ENCODE results near the gene SMYD3.

The SMYD3 gene

GRCh38 chr1:246067432-246068216 is 439.5 kb downstream of the SMYD3 start:
- Histone ChIP-seq H3K4me3 (ENCODE audit: control insufficient read depth in 1 of 7, extremely low read depth in 1 of 7, insufficient read depth in 4 of 7, low read depth in 2 of 7, low read length in 6 of 7) (peak overlapping the region in 6 of 7 experiments; percentile 24 to 65 (median 61)), H3K4me1 (ENCODE audit: control extremely low read depth in 1 of 4, control insufficient read depth in 4 of 4, insufficient read depth in 4 of 4, low read length in 3 of 4) (peaks cover 7 to 51% (median 18%) of the 10 kb centered on the region in 4 experiments)
- WGBS (ENCODE audit: insufficient coverage), result 4% methylated on average over 17 of the region's 18 CpGs

GRCh38 chr1:246066573-246066972 is 440.5 kb downstream of the SMYD3 start:
- H3K4me1 ChIP-seq (ENCODE audit: control extremely low read depth in 1 of 4, control insufficient read depth in 4 of 4, insufficient read depth in 4 of 4, low read length in 3 of 4), result peaks cover 7 to 44% (median 18%) of the 10 kb centered on the region in 4 experiments
- no peaks in the 10 kb centered on the region for H3K36me3 ChIP-seq (ENCODE audit: control insufficient read depth in 4 of 4, insufficient read depth in 4 of 4, low read length in 3 of 4)
- no peak overlapping the region for H3K4me3 ChIP-seq (ENCODE audit: control insufficient read depth in 1 of 7, extremely low read depth in 1 of 7, insufficient read depth in 4 of 7, low read depth in 2 of 7, low read length in 6 of 7)
- CTCF ChIA-PET, result interaction anchor here (0.7 to 1.5 kb wide), 6 partner anchors 10 to 50 kb away, joined by 3 to 6 read pairs (median 3); no protein-coding TSS in a partner anchor
- POLR2A ChIA-PET, result interaction anchor here (0.7 kb wide), 1 partner anchor 360 kb away, joined by 3 read pairs; no protein-coding TSS in a partner anchor
- WGBS (ENCODE audit: insufficient coverage), result 100% methylated on average over 2 of the region's 3 CpGs
- H3K27me3 ChIP-seq (replicated peaks in 2 of 5; ENCODE audit: control insufficient read depth in 4 of 5, insufficient read depth in 5 of 5, low read length in 4 of 5), result no peaks in the 10 kb centered on the region
- no peak for DNase-seq
- H3K27ac ChIP-seq (ENCODE audit: insufficient read depth in 1 of 2, low read depth in 1 of 2, low read length in 2 of 2, poor library complexity in 1 of 2, severe bottlenecking in 2 of 2), result no peak overlapping the region
- H3K9me3 ChIP-seq (ENCODE audit: control extremely low read depth in 1 of 5, control insufficient read depth in 4 of 5, insufficient read depth in 2 of 5, low read depth in 1 of 5, low read length in 4 of 5), result no peaks in the 10 kb centered on the region

More at GRCh38 chr1:246067432-246068216, 439.5 kb downstream of the SMYD3 start:
- DNase-seq, result peak; percentile 64 to 88 (median 71)
- Histone ChIP-seq H3K27me3 (replicated peaks in 2 of 5; ENCODE audit: control insufficient read depth in 4 of 5, insufficient read depth in 5 of 5, low read length in 4 of 5) (no peaks in the 10 kb centered on the region), H3K36me3 (ENCODE audit: control insufficient read depth in 4 of 4, insufficient read depth in 4 of 4, low read length in 3 of 4) (no peaks in the 10 kb centered on the region), H3K9me3 (ENCODE audit: control extremely low read depth in 1 of 5, control insufficient read depth in 4 of 5, insufficient read depth in 2 of 5, low read depth in 1 of 5, low read length in 4 of 5) (no peaks in the 10 kb centered on the region), H3K27ac (ENCODE audit: insufficient read depth in 1 of 2, low read depth in 1 of 2, low read length in 2 of 2, poor library complexity in 1 of 2, severe bottlenecking in 2 of 2) (no peak overlapping the region)
- POLR2A ChIA-PET, result interaction anchor here (0.5 to 1.1 kb wide), 5 partner anchors 9 to 361 kb away, joined by 3 to 4 read pairs (median 3); no protein-coding TSS in a partner anchor
- CTCF ChIA-PET, result interaction anchor here (0.8 to 1.5 kb wide), 5 partner anchors 11 to 430 kb away, joined by 3 to 6 read pairs (median 3); no protein-coding TSS in a partner anchor

GRCh38 chr1:246065592-246065991 is 441.5 kb downstream of the SMYD3 start:
- Histone ChIP-seq H3K27me3 (replicated peaks in 2 of 5; ENCODE audit: control insufficient read depth in 4 of 5, insufficient read depth in 5 of 5, low read length in 4 of 5) (no peaks in the 10 kb centered on the region), H3K9me3 (ENCODE audit: control extremely low read depth in 1 of 5, control insufficient read depth in 4 of 5, insufficient read depth in 2 of 5, low read depth in 1 of 5, low read length in 4 of 5) (no peaks in the 10 kb centered on the region), H3K4me3 (ENCODE audit: control insufficient read depth in 1 of 7, extremely low read depth in 1 of 7, insufficient read depth in 4 of 7, low read depth in 2 of 7, low read length in 6 of 7) (no peak overlapping the region), H3K27ac (ENCODE audit: insufficient read depth in 1 of 2, low read depth in 1 of 2, low read length in 2 of 2, poor library complexity in 1 of 2, severe bottlenecking in 2 of 2) (no peak overlapping the region), H3K4me1 (ENCODE audit: control extremely low read depth in 1 of 4, control insufficient read depth in 4 of 4, insufficient read depth in 4 of 4, low read length in 3 of 4) (peaks cover 7 to 42% (median 18%) of the 10 kb centered on the region in 4 experiments), H3K36me3 (ENCODE audit: control insufficient read depth in 4 of 4, insufficient read depth in 4 of 4, low read length in 3 of 4) (no peaks in the 10 kb centered on the region)
- 93% methylated on average over 2 of the region's 3 CpGs for WGBS (ENCODE audit: insufficient coverage)
- CTCF ChIA-PET, result interaction anchor here (1.0 to 1.2 kb wide), 2 partner anchors 17 to 51 kb away, joined by 3 read pairs; no protein-coding TSS in a partner anchor
- no peak for DNase-seq
- POLR2A ChIA-PET, result no interaction called here

GRCh38 chr1:246064891-246065290 is 442.2 kb downstream of the SMYD3 start:
- H3K4me3 ChIP-seq (ENCODE audit: control insufficient read depth in 1 of 7, extremely low read depth in 1 of 7, insufficient read depth in 4 of 7, low read depth in 2 of 7, low read length in 6 of 7), result no peak overlapping the region
- WGBS (ENCODE audit: insufficient coverage), result no CpG with 5 or more reads among the region's 3 CpGs
- H3K27ac ChIP-seq (ENCODE audit: insufficient read depth in 1 of 2, low read depth in 1 of 2, low read length in 2 of 2, poor library complexity in 1 of 2, severe bottlenecking in 2 of 2), result no peak overlapping the region
- H3K4me1 ChIP-seq (ENCODE audit: control extremely low read depth in 1 of 4, control insufficient read depth in 4 of 4, insufficient read depth in 4 of 4, low read length in 3 of 4), result peaks cover 7 to 36% (median 18%) of the 10 kb centered on the region in 4 experiments
- no peaks in the 10 kb centered on the region for H3K9me3 ChIP-seq (ENCODE audit: control extremely low read depth in 1 of 5, control insufficient read depth in 4 of 5, insufficient read depth in 2 of 5, low read depth in 1 of 5, low read length in 4 of 5)
- no peaks in the 10 kb centered on the region for H3K36me3 ChIP-seq (ENCODE audit: control insufficient read depth in 4 of 4, insufficient read depth in 4 of 4, low read length in 3 of 4)
- CTCF ChIA-PET, result interaction anchor here (0.7 kb wide), 1 partner anchor 16 kb away, joined by 3 read pairs; no protein-coding TSS in a partner anchor
- POLR2A ChIA-PET, result no interaction called here
- no peaks in the 10 kb centered on the region for H3K27me3 ChIP-seq (replicated peaks in 2 of 5; ENCODE audit: control insufficient read depth in 4 of 5, insufficient read depth in 5 of 5, low read length in 4 of 5)
- DNase-seq, result no peak

- Histone ChIP-seq H3K4me3 (ENCODE audit: control insufficient read depth in 1 of 7, extremely low read depth in 1 of 7, insufficient read depth in 4 of 7, low read depth in 2 of 7, low read length in 6 of 7) (no peak overlapping the region), H3K36me3 (ENCODE audit: control insufficient read depth in 4 of 4, insufficient read depth in 4 of 4, low read length in 3 of 4) (no peaks in the 10 kb centered on the region), H3K27ac (ENCODE audit: insufficient read depth in 1 of 2, low read depth in 1 of 2, low read length in 2 of 2, poor library complexity in 1 of 2, severe bottlenecking in 2 of 2) (no peak overlapping the region), H3K4me1 (ENCODE audit: control extremely low read depth in 1 of 4, control insufficient read depth in 4 of 4, insufficient read depth in 4 of 4, low read length in 3 of 4) (peaks cover 2 to 19% (median 13%) of the 10 kb centered on the region in 4 experiments), H3K9me3 (ENCODE audit: control extremely low read depth in 1 of 5, control insufficient read depth in 4 of 5, insufficient read depth in 2 of 5, low read depth in 1 of 5, low read length in 4 of 5) (no peaks in the 10 kb centered on the region), H3K27me3 (replicated peaks in 2 of 5; ENCODE audit: control insufficient read depth in 4 of 5, insufficient read depth in 5 of 5, low read length in 4 of 5) (no peaks in the 10 kb centered on the region)
- no peak for DNase-seq
- ChIA-PET POLR2A (no interaction called here), CTCF (no interaction called here)
- WGBS (ENCODE audit: insufficient coverage), result 94% methylated on average over 5 of the region's 5 CpGs
Observed at GRCh38 chr1:246063013-246063616, 444.0 kb downstream of the SMYD3 start.

- Histone ChIP-seq H3K9me3 (ENCODE audit: control extremely low read depth in 1 of 5, control insufficient read depth in 4 of 5, insufficient read depth in 2 of 5, low read depth in 1 of 5, low read length in 4 of 5) (peaks cover 0 to 5% (median 0%) of the 10 kb centered on the region in 5 experiments), H3K27ac (ENCODE audit: insufficient read depth in 1 of 2, low read depth in 1 of 2, low read length in 2 of 2, poor library complexity in 1 of 2, severe bottlenecking in 2 of 2) (no peak overlapping the region), H3K36me3 (ENCODE audit: control insufficient read depth in 4 of 4, insufficient read depth in 4 of 4, low read length in 3 of 4) (peaks cover 0 to 2% (median 0%) of the 10 kb centered on the region in 4 experiments), H3K27me3 (replicated peaks in 2 of 5; ENCODE audit: control insufficient read depth in 4 of 5, insufficient read depth in 5 of 5, low read length in 4 of 5) (no peaks in the 10 kb centered on the region), H3K4me3 (ENCODE audit: control insufficient read depth in 1 of 7, extremely low read depth in 1 of 7, insufficient read depth in 4 of 7, low read depth in 2 of 7, low read length in 6 of 7) (no peak overlapping the region), H3K4me1 (ENCODE audit: control extremely low read depth in 1 of 4, control insufficient read depth in 4 of 4, insufficient read depth in 4 of 4, low read length in 3 of 4) (no peaks in the 10 kb centered on the region)
- CTCF ChIA-PET, result interaction anchor here (0.5 kb wide), 1 partner anchor 13 kb away, joined by 3 read pairs; no protein-coding TSS in a partner anchor
- POLR2A ChIA-PET, result interaction anchor here (0.6 kb wide), 2 partner anchors 35 to 1646 kb away, joined by 4 to 5 read pairs; no protein-coding TSS in a partner anchor
- DNase-seq, result no peak
- WGBS (ENCODE audit: insufficient coverage), result no CpG with 5 or more reads among the region's 3 CpGs
Observed at GRCh38 chr1:246058466-246058865, 448.6 kb downstream of the SMYD3 start.

All from common myeloid progenitor, CD34-positive (primary cell).